Measurements from ENCODE around the gene UPP2. TPM values are rescaled to one million over a fixed set of nuclear protein-coding genes. Genes with fewer than 3 reads are reported as not detected.

UPP2 gene
- total and polyA plus RNA-seq, 2 of the 13 experiments (the other 11 are each of a cell fraction or from before 2014, with no cell fraction given), result 0.07 to 0.28 TPM

- TF ChIP-seq, protein P1, sequence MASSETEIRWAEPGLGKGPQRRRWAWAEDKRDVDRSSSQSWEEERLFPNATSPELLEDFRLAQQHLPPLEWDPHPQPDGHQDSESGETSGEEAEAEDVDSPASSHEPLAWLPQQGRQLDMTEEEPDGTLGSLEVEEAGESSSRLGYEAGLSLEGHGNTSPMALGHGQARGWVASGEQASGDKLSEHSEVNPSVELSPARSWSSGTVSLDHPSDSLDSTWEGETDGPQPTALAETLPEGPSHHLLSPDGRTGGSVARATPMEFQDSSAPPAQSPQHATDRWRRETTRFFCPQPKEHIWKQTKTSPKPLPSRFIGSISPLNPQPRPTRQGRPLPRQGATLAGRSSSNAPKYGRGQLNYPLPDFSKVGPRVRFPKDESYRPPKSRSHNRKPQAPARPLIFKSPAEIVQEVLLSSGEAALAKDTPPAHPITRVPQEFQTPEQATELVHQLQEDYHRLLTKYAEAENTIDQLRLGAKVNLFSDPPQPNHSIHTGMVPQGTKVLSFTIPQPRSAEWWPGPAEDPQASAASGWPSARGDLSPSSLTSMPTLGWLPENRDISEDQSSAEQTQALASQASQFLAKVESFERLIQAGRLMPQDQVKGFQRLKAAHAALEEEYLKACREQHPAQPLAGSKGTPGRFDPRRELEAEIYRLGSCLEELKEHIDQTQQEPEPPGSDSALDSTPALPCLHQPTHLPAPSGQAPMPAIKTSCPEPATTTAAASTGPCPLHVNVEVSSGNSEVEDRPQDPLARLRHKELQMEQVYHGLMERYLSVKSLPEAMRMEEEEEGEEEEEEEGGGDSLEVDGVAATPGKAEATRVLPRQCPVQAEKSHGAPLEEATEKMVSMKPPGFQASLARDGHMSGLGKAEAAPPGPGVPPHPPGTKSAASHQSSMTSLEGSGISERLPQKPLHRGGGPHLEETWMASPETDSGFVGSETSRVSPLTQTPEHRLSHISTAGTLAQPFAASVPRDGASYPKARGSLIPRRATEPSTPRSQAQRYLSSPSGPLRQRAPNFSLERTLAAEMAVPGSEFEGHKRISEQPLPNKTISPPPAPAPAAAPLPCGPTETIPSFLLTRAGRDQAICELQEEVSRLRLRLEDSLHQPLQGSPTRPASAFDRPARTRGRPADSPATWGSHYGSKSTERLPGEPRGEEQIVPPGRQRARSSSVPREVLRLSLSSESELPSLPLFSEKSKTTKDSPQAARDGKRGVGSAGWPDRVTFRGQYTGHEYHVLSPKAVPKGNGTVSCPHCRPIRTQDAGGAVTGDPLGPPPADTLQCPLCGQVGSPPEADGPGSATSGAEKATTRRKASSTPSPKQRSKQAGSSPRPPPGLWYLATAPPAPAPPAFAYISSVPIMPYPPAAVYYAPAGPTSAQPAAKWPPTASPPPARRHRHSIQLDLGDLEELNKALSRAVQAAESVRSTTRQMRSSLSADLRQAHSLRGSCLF (CRISPR knock-in tag; IDR thresholded peaks at IDR 0.05; ENCODE audit: borderline replicate concordance), result no peak
- TF ChIP-seq, protein P2, sequence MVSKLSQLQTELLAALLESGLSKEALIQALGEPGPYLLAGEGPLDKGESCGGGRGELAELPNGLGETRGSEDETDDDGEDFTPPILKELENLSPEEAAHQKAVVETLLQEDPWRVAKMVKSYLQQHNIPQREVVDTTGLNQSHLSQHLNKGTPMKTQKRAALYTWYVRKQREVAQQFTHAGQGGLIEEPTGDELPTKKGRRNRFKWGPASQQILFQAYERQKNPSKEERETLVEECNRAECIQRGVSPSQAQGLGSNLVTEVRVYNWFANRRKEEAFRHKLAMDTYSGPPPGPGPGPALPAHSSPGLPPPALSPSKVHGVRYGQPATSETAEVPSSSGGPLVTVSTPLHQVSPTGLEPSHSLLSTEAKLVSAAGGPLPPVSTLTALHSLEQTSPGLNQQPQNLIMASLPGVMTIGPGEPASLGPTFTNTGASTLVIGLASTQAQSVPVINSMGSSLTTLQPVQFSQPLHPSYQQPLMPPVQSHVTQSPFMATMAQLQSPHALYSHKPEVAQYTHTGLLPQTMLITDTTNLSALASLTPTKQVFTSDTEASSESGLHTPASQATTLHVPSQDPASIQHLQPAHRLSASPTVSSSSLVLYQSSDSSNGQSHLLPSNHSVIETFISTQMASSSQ (IDR thresholded peaks at IDR 0.05; ENCODE audit: low read depth), result peak; percentile 33; the same call in 1 of the 2 replicates
- TF ChIP-seq, protein P2 (CRISPR knock-in tag; IDR thresholded peaks at IDR 0.05; ENCODE audit: borderline replicate concordance), result peak; percentile 28; the same call in 1 of the 2 replicates
- no peak for TF ChIP-seq BRCA1 (CRISPR knock-in tag; IDR thresholded peaks at IDR 0.05)
- TF ChIP-seq KAT8 (CRISPR knock-in tag; IDR thresholded peaks at IDR 0.05), result peak; percentile 65; the same call in 1 of the 2 replicates
- peak; percentile 81 for TF ChIP-seq PITX1 (CRISPR knock-in tag; IDR thresholded peaks at IDR 0.05)
- TF ChIP-seq, protein P3, sequence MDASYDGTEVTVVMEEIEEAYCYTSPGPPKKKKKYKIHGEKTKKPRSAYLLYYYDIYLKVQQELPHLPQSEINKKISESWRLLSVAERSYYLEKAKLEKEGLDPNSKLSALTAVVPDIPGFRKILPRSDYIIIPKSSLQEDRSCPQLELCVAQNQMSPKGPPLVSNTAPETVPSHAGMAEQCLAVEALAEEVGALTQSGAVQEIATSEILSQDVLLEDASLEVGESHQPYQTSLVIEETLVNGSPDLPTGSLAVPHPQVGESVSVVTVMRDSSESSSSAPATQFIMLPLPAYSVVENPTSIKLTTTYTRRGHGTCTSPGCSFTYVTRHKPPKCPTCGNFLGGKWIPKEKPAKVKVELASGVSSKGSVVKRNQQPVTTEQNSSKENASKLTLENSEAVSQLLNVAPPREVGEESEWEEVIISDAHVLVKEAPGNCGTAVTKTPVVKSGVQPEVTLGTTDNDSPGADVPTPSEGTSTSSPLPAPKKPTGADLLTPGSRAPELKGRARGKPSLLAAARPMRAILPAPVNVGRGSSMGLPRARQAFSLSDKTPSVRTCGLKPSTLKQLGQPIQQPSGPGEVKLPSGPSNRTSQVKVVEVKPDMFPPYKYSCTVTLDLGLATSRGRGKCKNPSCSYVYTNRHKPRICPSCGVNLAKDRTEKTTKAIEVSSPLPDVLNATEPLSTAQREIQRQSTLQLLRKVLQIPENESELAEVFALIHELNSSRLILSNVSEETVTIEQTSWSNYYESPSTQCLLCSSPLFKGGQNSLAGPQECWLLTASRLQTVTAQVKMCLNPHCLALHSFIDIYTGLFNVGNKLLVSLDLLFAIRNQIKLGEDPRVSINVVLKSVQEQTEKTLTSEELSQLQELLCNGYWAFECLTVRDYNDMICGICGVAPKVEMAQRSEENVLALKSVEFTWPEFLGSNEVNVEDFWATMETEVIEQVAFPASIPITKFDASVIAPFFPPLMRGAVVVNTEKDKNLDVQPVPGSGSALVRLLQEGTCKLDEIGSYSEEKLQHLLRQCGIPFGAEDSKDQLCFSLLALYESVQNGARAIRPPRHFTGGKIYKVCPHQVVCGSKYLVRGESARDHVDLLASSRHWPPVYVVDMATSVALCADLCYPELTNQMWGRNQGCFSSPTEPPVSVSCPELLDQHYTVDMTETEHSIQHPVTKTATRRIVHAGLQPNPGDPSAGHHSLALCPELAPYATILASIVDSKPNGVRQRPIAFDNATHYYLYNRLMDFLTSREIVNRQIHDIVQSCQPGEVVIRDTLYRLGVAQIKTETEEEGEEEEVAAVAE (CRISPR knock-in tag; IDR thresholded peaks at IDR 0.05; ENCODE audit: borderline replicate concordance), result peak; percentile 37; the same call in 1 of the 2 replicates
- TF ChIP-seq PHB2 (IDR thresholded peaks at IDR 0.05; ENCODE audit: partially characterized antibody), result no peak
- TF ChIP-seq FOXK2 (IDR thresholded peaks at IDR 0.05), result no peak
- TF ChIP-seq, protein P4, sequence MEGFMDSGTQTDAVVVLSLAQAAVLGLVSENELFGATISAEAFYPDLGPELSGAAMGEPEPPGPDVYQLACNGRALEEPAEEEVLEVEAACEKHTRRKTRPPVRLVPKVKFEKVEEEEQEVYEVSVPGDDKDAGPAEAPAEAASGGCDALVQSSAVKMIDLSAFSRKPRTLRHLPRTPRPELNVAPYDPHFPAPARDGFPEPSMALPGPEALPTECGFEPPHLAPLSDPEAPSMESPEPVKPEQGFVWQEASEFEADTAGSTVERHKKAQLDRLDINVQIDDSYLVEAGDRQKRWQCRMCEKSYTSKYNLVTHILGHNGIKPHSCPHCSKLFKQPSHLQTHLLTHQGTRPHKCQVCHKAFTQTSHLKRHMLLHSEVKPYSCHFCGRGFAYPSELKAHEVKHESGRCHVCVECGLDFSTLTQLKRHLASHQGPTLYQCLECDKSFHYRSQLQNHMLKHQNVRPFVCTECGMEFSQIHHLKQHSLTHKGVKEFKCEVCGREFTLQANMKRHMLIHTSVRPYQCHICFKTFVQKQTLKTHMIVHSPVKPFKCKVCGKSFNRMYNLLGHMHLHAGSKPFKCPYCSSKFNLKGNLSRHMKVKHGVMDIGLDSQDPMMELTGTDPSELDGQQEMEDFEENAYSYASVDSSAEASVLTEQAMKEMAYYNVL (CRISPR knock-in tag; IDR thresholded peaks at IDR 0.05; ENCODE audit: borderline replicate concordance), result 0 out of 2 replicates have a peak, but pooled peaks have one; percentile 29
- TF ChIP-seq ZNF143 (CRISPR knock-in tag; IDR thresholded peaks at IDR 0.05), result no peak
- TF ChIP-seq ZSCAN25 (CRISPR knock-in tag; IDR thresholded peaks at IDR 0.05), result no peak
- TF ChIP-seq ZSCAN29 (CRISPR knock-in tag; conservative IDR thresholded peaks at IDR 0.05), result peak; percentile 70; the same call in 1 of the 2 replicates
- TF ChIP-seq PPARG (CRISPR knock-in tag; conservative IDR thresholded peaks at IDR 0.05), result peak; percentile 72
- TF ChIP-seq SAP130 (CRISPR knock-in tag; IDR thresholded peaks at IDR 0.05; ENCODE audit: low read depth), result peak; percentile 44
Measured at GRCh38 chr2:158095912-158096311, 5.8 kb upstream of the UPP2 start (continued).
